GM12878 (cell line): ENCODE data around the gene FBXL17. TPM values are rescaled to one million over a fixed set of nuclear protein-coding genes. Genes with fewer than 3 reads are reported as not detected.

Experiments used
- ATAC-seq: fragments of 200-7000 bp; cut with Tn5 transposase; 3 replicates; pipeline ENCODE4 v1.9.1; 2020; ENCODE audit warnings: mild to moderate bottlenecking, moderate library complexity
- BruUV-seq: library from RNA; stranded (reverse); fragments of 400-500 nt; replicated peaks from 2 replicates; lab custom pipeline; 2021; lab: Mats Ljungman, UMichigan
- CTCF ChIA-PET: fragments of 300-600 bp; sonication (Branson Sonifier 250); formaldehyde crosslinking; extraction: SDS; loops from one replicate; lab custom pipeline; 2021; ENCODE audit warnings: inconsistent platforms; lab: Yijun Ruan, JAX
- POLR2A ChIA-PET: fragments of 350-600 bp; formaldehyde crosslinking; extraction: SDS; loops from one replicate; lab custom pipeline; 2021; ENCODE audit warnings: inconsistent platforms; lab: Charles Lee
- RAD21 ChIA-PET: fragments of 300-600 bp; sonication (Branson Sonifier 250); formaldehyde crosslinking; loops from one replicate; lab custom pipeline; 2023; ENCODE audit warnings: antibody characterized with exemption; ENCODE audit not compliant: unreplicated experiment; lab: Charles Lee
- SMC1A ChIA-PET: fragments of 300-600 bp; sonication (Branson Sonifier 250); formaldehyde crosslinking; loops from one replicate; lab custom pipeline; 2023; ENCODE audit not compliant: unreplicated experiment, uncharacterized antibody; lab: Charles Lee
- DNase-seq: peaks from one replicate; pipeline ENCODE4 v3.0.0-alpha.2; 2011; ENCODE audit warnings: low read depth, low spot score
- FAIRE-seq: peaks from 3 replicates; lab custom pipeline; 2011; peaks lifted over from hg19 to GRCh38; lab: Jason Lieb, UNC
- H2AFZ ChIP-seq: 2 replicates; pipeline ENCODE4 v1.6.0; 2011; ENCODE audit warnings: low read depth, low read length, control low read depth; ENCODE audit not compliant: control insufficient read depth
- H3K27ac ChIP-seq: 2 replicates; pipeline ENCODE4 v1.5.1; 2011; ENCODE audit warnings: control low read depth; ENCODE audit not compliant: control insufficient read depth, insufficient read depth
- H3K27me3 ChIP-seq, 2 experiments: replicated peaks in 1 of 2; 2 replicates each; pipeline versions ENCODE4 v1.6.0 to v1.6.1; 2011; ENCODE audit warnings: low read length in 1 of 2; ENCODE audit not compliant: control insufficient read depth in 2 of 2, insufficient read depth in 2 of 2
- H3K36me3 ChIP-seq, 2 experiments: 2 replicates each; pipeline ENCODE4 v1.5.1; 2011; ENCODE audit warnings: low read length in 1 of 2; ENCODE audit not compliant: control insufficient read depth in 2 of 2, insufficient read depth in 2 of 2
- H3K4me1 ChIP-seq: 2 replicates; pipeline ENCODE4 v1.6.1; 2011; ENCODE audit warnings: mild to moderate bottlenecking, low read length, moderate library complexity, mixed read lengths; ENCODE audit not compliant: control insufficient read depth, insufficient read depth
- H3K4me2 ChIP-seq: 2 replicates; pipeline ENCODE4 v1.6.0; 2011; ENCODE audit warnings: control low read depth; ENCODE audit not compliant: control insufficient read depth, insufficient read depth
- H3K4me3 ChIP-seq: fragments of 200-600 bp; sonication (generic); 2 replicates; pipeline ENCODE4 v1.5.1; 2016
- H3K79me2 ChIP-seq: 2 replicates; pipeline ENCODE4 v1.6.0; 2011; ENCODE audit warnings: low read length; ENCODE audit not compliant: control insufficient read depth, insufficient read depth
- H3K9ac ChIP-seq: 2 replicates; pipeline ENCODE4 v1.8.0; 2011; ENCODE audit warnings: low read length, control low read depth, mixed read lengths; ENCODE audit not compliant: control insufficient read depth, insufficient read depth
- H3K9me3 ChIP-seq: replicated peaks from 3 replicates; pipeline ENCODE4 v1.5.1; 2011; ENCODE audit warnings: mild to moderate bottlenecking, low read length; ENCODE audit not compliant: control insufficient read depth, insufficient read depth
- H4K20me1 ChIP-seq: 2 replicates; pipeline ENCODE4 v1.6.0; 2011; ENCODE audit not compliant: control insufficient read depth, insufficient read depth
- EED ChIP-seq: sonication (generic); IDR thresholded peaks from 2 replicates; pipeline ENCODE4 v1.6.1; 2016; ENCODE audit warnings: antibody characterized with exemption, low read depth
- ETV6 ChIP-seq, 2 experiments: fragments of 450-650 bp in 1 of 2; IDR thresholded peaks in 1 of 2; conservative IDR thresholded peaks in 1 of 2; 2 replicates each; pipeline ENCODE4 v1.6.1; 2014; ENCODE audit warnings: antibody characterized with exemption in 1 of 2, borderline replicate concordance in 1 of 2, low read depth in 1 of 2, mild to moderate bottlenecking in 1 of 2, moderate library complexity in 1 of 2
- FOXM1 ChIP-seq: IDR thresholded peaks from 2 replicates; pipeline ENCODE4 v1.6.1; 2012; ENCODE audit warnings: low read depth, mild to moderate bottlenecking, inconsistent platforms, low read length, moderate library complexity
- GABPA ChIP-seq: IDR thresholded peaks from 2 replicates; pipeline ENCODE4 v1.6.1; 2014; ENCODE audit warnings: antibody characterized with exemption, low read depth, mild to moderate bottlenecking, inconsistent platforms
- HDAC2 ChIP-seq: fragments of 200-600 bp; sonication (generic); IDR thresholded peaks from 2 replicates; pipeline ENCODE4 v1.6.1; 2017
- NR2C1 ChIP-seq: fragments of 450-650 bp; IDR thresholded peaks from 2 replicates; pipeline ENCODE4 v1.6.1; 2017; ENCODE audit warnings: antibody characterized with exemption, mild to moderate bottlenecking, moderate library complexity
- NR2C2 ChIP-seq: IDR thresholded peaks from 2 replicates; pipeline ENCODE4 v1.6.1; 2011; ENCODE audit warnings: borderline replicate concordance, low read depth; ENCODE audit not compliant: control insufficient read depth, insufficient read length
- NRF1 ChIP-seq: conservative IDR thresholded peaks from 2 replicates; pipeline ENCODE4 v1.6.1; 2011; ENCODE audit warnings: mild to moderate bottlenecking, low read depth, low read length, improper control_type of control experiment
- RELA ChIP-seq: fragments of 450-650 bp; IDR thresholded peaks from 2 replicates; pipeline ENCODE4 v1.8.0; 2014; ENCODE audit warnings: borderline replicate concordance; ENCODE audit not compliant: partially characterized antibody
- SIX5 ChIP-seq: IDR thresholded peaks from 2 replicates; pipeline ENCODE4 v1.6.1; 2011; ENCODE audit warnings: mild to moderate bottlenecking, low read depth, low read length, moderate library complexity; ENCODE audit not compliant: severe bottlenecking
- TCF3 ChIP-seq: IDR thresholded peaks from 2 replicates; pipeline ENCODE4 v1.6.1; 2012; ENCODE audit warnings: low read depth, mild to moderate bottlenecking, low read length, borderline replicate concordance; ENCODE audit not compliant: insufficient read depth
- ZNF24 ChIP-seq: fragments of 450-650 bp; IDR thresholded peaks from 2 replicates; pipeline ENCODE4 v1.6.1; 2017; ENCODE audit warnings: antibody characterized with exemption, mild to moderate bottlenecking
- WGBS: methylation state at CpG from one replicate; pipeline ENCODE4 v1.1.6; 2016; ENCODE audit warnings: low lambda C conversion rate; ENCODE audit not compliant: insufficient replicate concordance, insufficient coverage; ENCODE audit errors: missing lambda C conversion rate; 5-methylcytosine and 5-hydroxymethylcytosine counted together
- in situ Hi-C: fragments of 300-500 bp; cut with MboI; formaldehyde crosslinking; loops from 9 replicates; pipeline ENCODE4 v1.14.3; 2018; ENCODE audit warnings: mixed read lengths
- intact Hi-C: fragments of 100-400 bp; cut with micrococcal nuclease; formaldehyde crosslinking; loops from one replicate; pipeline ENCODE4 v1.14.2; 2022; ENCODE audit not compliant: unreplicated experiment
- polyA plus RNA-seq, 11 experiments: library from polyadenylated mRNA; depleted of rRNA in 4 of 11; unstranded in 6 of 11; stranded (reverse) in 5 of 11; fragments of >200 nt; fragmentation: Nextera tagmentation in 4 of 11; fragmentation: Illumina TruSeq in 1 of 11; extraction: Ambion mirVana in 4 of 11; extraction: Trizol in 1 of 11; gene quantifications; 1 replicate in 1 of 11; 2 replicates in 10 of 11; pipeline versions ENCODE4 v1.2.1 to v1.2.3, GENCODE V29; 2011 to 2016; ENCODE audit warnings: inconsistent platforms in 2 of 11, missing spikeins in 2 of 11, low read depth in 1 of 11
- total RNA-seq, 4 experiments: library from RNA; depleted of rRNA in 3 of 4; stranded (reverse); fragments of >200 nt in 3 of 4; fragmentation: Illumina TruSeq in 1 of 4; extraction: Trizol in 1 of 4; gene quantifications; 2 replicates each; pipeline versions ENCODE4 v1.2.1 to v1.2.3, GENCODE V29; 2013 to 2021
- TF ChIP-seq, protein P1 (sequence below): IDR thresholded peaks from 2 replicates; pipeline ENCODE4 v1.6.1; 2011; ENCODE audit warnings: low read depth, low read length, improper control_type of control experiment, borderline replicate concordance
- TF ChIP-seq, protein P2 (sequence below): IDR thresholded peaks from 2 replicates; pipeline ENCODE4 v1.6.1; 2011; ENCODE audit warnings: borderline replicate concordance, low read depth, mild to moderate bottlenecking, moderate library complexity, mixed read lengths, low read length; ENCODE audit not compliant: insufficient read depth; ENCODE audit errors: extremely low read length
- TF ChIP-seq, protein P3 (sequence below): fragments of 450-650 bp; IDR thresholded peaks from 2 replicates; pipeline ENCODE4 v1.6.1; 2016; ENCODE audit warnings: mild to moderate bottlenecking
- TF ChIP-seq, protein P4 (sequence below): fragments of 450-650 bp; IDR thresholded peaks from 2 replicates; pipeline ENCODE4 v1.6.1; 2018; ENCODE audit warnings: borderline replicate concordance, mild to moderate bottlenecking; ENCODE audit not compliant: partially characterized antibody

The FBXL17 gene
- total and polyA plus RNA-seq, 10 of the 15 experiments (the other 5 are each of a cell fraction or from before 2014, with no cell fraction given): 0.88 to 9.0 (median 4.4) TPM

DNA sequence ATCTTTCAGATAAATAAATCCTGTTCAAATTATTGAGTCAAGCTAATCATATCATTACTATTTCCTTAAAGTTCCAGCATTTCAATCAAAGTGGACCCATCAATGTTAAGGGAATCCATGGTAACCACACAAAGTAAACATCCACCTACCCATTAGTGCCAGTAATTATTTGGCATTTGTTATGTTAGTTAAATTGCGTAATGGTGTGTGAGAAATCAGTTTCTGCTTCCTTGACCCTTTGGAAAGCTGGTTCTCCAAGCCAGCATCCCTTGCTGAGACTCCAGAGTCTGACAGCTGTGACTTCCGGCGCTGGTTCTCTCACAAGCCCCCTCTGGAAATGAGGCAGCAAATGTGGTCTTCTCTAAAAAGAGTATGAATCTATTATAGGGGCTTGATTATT lies 402.6 kb downstream of the FBXL17 start (continued):
- TF ChIP-seq, protein P1, sequence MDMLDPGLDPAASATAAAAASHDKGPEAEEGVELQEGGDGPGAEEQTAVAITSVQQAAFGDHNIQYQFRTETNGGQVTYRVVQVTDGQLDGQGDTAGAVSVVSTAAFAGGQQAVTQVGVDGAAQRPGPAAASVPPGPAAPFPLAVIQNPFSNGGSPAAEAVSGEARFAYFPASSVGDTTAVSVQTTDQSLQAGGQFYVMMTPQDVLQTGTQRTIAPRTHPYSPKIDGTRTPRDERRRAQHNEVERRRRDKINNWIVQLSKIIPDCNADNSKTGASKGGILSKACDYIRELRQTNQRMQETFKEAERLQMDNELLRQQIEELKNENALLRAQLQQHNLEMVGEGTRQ: no peak
- TF ChIP-seq, protein P2, sequence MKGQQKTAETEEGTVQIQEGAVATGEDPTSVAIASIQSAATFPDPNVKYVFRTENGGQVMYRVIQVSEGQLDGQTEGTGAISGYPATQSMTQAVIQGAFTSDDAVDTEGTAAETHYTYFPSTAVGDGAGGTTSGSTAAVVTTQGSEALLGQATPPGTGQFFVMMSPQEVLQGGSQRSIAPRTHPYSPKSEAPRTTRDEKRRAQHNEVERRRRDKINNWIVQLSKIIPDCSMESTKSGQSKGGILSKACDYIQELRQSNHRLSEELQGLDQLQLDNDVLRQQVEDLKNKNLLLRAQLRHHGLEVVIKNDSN: no peak
- TF ChIP-seq, protein P3, sequence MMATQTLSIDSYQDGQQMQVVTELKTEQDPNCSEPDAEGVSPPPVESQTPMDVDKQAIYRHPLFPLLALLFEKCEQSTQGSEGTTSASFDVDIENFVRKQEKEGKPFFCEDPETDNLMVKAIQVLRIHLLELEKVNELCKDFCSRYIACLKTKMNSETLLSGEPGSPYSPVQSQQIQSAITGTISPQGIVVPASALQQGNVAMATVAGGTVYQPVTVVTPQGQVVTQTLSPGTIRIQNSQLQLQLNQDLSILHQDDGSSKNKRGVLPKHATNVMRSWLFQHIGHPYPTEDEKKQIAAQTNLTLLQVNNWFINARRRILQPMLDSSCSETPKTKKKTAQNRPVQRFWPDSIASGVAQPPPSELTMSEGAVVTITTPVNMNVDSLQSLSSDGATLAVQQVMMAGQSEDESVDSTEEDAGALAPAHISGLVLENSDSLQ: no peak
- no peak for TF ChIP-seq EED

DNA sequence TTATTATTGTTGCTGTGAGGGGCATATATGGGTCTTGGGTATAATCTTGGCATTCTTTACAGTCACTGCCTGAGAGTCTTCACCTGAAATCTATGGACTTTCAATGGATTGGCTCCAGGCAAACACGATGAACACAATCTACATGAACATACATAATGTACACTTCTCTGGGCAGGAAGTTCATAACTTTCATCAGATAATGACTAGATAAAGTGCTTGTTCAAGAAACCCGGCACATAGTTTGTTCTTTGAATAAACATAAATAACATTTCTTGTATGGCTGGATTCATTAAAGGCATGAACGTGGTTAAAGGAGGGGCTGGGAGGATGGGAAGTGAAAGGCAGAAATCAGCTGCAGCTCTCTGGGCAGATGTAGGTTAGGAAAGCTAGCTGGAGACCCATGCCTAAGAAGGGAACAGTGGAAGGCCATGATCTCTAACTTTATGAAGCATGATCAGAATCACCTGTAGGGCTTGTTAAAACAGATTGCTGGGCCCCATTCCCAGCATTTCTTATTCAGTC lies 404.3 kb downstream of the FBXL17 start:
- H4K20me1 ChIP-seq: no peaks in the 10 kb centered on the region
- intact Hi-C loops (no loop called here), in situ Hi-C loops (no loop called here)
- no peaks in the 10 kb centered on the region for H3K36me3 ChIP-seq
- DNase-seq: no peak
- ChIA-PET RAD21 (interaction anchor here (0.6 kb wide), 1 partner anchor 121 kb away, joined by 5 read pairs; no protein-coding TSS in a partner anchor), SMC1A (interaction anchor here (2.2 kb wide), 1 partner anchor 13 kb away, joined by 6 read pairs; no protein-coding TSS in a partner anchor), POLR2A (no interaction called here), CTCF (interaction anchor here (0.6 kb wide), 1 partner anchor 444 kb away, joined by 3 read pairs; no protein-coding TSS in a partner anchor)
- no peak for FAIRE-seq
- 62% methylated on average over 3 of the region's 3 CpGs for WGBS
- no peaks in the 10 kb centered on the region for H3K79me2 ChIP-seq
- H3K27ac ChIP-seq: no peak overlapping the region
- no peak overlapping the region for H3K9ac ChIP-seq
- H3K4me2 ChIP-seq: no peak overlapping the region
- H3K4me1 ChIP-seq: no peaks in the 10 kb centered on the region
- no peaks in the 10 kb centered on the region for H3K9me3 ChIP-seq
- ATAC-seq: no peak
- no peak overlapping the region for H2AFZ ChIP-seq
- BruUV-seq: no TSS peak
- no peak overlapping the region for H3K4me3 ChIP-seq
- no peaks in the 10 kb centered on the region for H3K27me3 ChIP-seq
- TF ChIP-seq TCF3 (no peak), HDAC2 (no peak), NRF1 (no peak), NR2C2 (no peak), FOXM1 (no peak), RELA (no peak), ZNF24 (no peak), SIX5 (no peak), ETV6 (conservative IDR thresholded peaks at IDR 0.05 in 1 of 2, IDR thresholded peaks at IDR 0.05 in 1 of 2; ENCODE audit: borderline replicate concordance in 1 of 2, low read depth in 1 of 2) (no peak), GABPA (no peak), NR2C1 (no peak), EED (no peak)
- TF ChIP-seq, protein P4, sequence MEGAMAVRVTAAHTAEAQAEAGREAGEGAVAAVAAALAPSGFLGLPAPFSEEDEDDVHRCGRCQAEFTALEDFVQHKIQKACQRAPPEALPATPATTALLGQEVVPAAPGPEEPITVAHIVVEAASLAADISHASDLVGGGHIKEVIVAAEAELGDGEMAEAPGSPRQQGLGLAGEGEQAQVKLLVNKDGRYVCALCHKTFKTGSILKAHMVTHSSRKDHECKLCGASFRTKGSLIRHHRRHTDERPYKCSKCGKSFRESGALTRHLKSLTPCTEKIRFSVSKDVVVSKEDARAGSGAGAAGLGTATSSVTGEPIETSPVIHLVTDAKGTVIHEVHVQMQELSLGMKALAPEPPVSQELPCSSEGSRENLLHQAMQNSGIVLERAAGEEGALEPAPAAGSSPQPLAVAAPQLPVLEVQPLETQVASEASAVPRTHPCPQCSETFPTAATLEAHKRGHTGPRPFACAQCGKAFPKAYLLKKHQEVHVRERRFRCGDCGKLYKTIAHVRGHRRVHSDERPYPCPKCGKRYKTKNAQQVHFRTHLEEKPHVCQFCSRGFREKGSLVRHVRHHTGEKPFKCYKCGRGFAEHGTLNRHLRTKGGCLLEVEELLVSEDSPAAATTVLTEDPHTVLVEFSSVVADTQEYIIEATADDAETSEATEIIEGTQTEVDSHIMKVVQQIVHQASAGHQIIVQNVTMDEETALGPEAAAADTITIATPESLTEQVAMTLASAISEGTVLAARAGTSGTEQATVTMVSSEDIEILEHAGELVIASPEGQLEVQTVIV: no peak
